WTC11 (cell line): Measurements from ENCODE around the gene ADGRF5.

Experiments used
- CREB1 ChIP-seq: sonication (generic); formaldehyde crosslinking; IDR thresholded peaks from 2 replicates; pipeline ENCODE4 v1.8.0; 2023; ENCODE audit warnings: mild to moderate bottlenecking, missing genetic modification reagents
- CTCF ChIP-seq: fragments of 200-600 bp; IDR thresholded peaks from 2 replicates; pipeline ENCODE4 v1.8.0; 2022; ENCODE audit warnings: antibody characterized with exemption
- KAT7 ChIP-seq: sonication (generic); formaldehyde crosslinking; IDR thresholded peaks from 2 replicates; pipeline ENCODE4 v1.8.1; 2023; ENCODE audit warnings: missing genetic modification reagents, mild to moderate bottlenecking, borderline replicate concordance
- NR1H2 ChIP-seq: sonication (generic); formaldehyde crosslinking; IDR thresholded peaks from 2 replicates; pipeline ENCODE4 v1.9.0; 2021; ENCODE audit warnings: mild to moderate bottlenecking, moderate library complexity, missing genetic modification reagents
- SMAD3 ChIP-seq: sonication (generic); formaldehyde crosslinking; IDR thresholded peaks from 2 replicates; pipeline ENCODE4 v1.8.0; 2022; ENCODE audit warnings: missing genetic modification reagents, mild to moderate bottlenecking, borderline replicate concordance
- USF2 ChIP-seq: sonication (generic); formaldehyde crosslinking; IDR thresholded peaks from 2 replicates; pipeline ENCODE4 v1.8.1; 2023; ENCODE audit warnings: mild to moderate bottlenecking, missing genetic modification reagents, moderate library complexity
- ZNF532 ChIP-seq: fragments of 250-450 bp; sonication (Bioruptor Pico); IDR thresholded peaks from 2 replicates; pipeline ENCODE4 v1.9.0; 2021; ENCODE audit warnings: mild to moderate bottlenecking, borderline replicate concordance
- TF ChIP-seq, protein P1 (sequence below): sonication (generic); formaldehyde crosslinking; IDR thresholded peaks from 2 replicates; pipeline ENCODE4 v1.8.0; 2023; ENCODE audit warnings: mild to moderate bottlenecking, missing genetic modification reagents
- TF ChIP-seq, protein P2 (sequence below): sonication (generic); formaldehyde crosslinking; IDR thresholded peaks from 2 replicates; pipeline ENCODE4 v1.8.1; 2022; ENCODE audit warnings: mild to moderate bottlenecking, moderate library complexity, missing genetic modification reagents
- TF ChIP-seq, protein P3 (sequence below): sonication (generic); formaldehyde crosslinking; IDR thresholded peaks from 2 replicates; pipeline ENCODE4 v1.8.1; 2022; ENCODE audit warnings: low read depth, mild to moderate bottlenecking, moderate library complexity, missing genetic modification reagents, borderline replicate concordance

DNA sequence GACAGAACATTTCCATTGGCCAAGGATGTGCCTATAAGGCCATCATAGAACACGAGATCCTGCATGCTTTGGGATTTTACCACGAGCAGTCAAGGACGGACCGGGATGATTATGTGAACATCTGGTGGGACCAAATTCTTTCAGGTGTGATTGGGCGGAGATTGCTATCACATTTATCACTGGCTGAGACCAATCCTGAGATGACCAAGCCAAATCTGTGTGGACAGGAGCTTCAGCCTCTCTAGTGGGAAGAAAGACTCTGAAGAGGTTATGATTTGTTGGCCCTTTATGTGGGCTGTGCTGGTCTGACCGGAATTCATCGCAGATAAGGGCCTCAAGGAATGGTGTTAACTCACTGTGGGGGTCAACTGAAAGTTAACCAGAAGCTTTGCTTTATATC, 102.2 kb downstream of the ADGRF5 start:
- TF ChIP-seq USF2 (CRISPR knock-in tag) (no peak), KAT7 (CRISPR knock-in tag) (no peak), CTCF (no peak), CREB1 (no peak), NR1H2 (CRISPR knock-in tag) (no peak), ZNF532 (CRISPR knock-in tag) (no peak), SMAD3 (CRISPR knock-in tag) (no peak)
- TF ChIP-seq, protein P1, sequence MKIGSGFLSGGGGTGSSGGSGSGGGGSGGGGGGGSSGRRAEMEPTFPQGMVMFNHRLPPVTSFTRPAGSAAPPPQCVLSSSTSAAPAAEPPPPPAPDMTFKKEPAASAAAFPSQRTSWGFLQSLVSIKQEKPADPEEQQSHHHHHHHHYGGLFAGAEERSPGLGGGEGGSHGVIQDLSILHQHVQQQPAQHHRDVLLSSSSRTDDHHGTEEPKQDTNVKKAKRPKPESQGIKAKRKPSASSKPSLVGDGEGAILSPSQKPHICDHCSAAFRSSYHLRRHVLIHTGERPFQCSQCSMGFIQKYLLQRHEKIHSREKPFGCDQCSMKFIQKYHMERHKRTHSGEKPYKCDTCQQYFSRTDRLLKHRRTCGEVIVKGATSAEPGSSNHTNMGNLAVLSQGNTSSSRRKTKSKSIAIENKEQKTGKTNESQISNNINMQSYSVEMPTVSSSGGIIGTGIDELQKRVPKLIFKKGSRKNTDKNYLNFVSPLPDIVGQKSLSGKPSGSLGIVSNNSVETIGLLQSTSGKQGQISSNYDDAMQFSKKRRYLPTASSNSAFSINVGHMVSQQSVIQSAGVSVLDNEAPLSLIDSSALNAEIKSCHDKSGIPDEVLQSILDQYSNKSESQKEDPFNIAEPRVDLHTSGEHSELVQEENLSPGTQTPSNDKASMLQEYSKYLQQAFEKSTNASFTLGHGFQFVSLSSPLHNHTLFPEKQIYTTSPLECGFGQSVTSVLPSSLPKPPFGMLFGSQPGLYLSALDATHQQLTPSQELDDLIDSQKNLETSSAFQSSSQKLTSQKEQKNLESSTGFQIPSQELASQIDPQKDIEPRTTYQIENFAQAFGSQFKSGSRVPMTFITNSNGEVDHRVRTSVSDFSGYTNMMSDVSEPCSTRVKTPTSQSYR (CRISPR knock-in tag) = no peak
- TF ChIP-seq, protein P2, sequence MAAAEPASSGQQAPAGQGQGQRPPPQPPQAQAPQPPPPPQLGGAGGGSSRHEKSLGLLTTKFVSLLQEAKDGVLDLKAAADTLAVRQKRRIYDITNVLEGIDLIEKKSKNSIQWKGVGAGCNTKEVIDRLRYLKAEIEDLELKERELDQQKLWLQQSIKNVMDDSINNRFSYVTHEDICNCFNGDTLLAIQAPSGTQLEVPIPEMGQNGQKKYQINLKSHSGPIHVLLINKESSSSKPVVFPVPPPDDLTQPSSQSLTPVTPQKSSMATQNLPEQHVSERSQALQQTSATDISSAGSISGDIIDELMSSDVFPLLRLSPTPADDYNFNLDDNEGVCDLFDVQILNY (CRISPR knock-in tag) = no peak
- TF ChIP-seq, protein P3, sequence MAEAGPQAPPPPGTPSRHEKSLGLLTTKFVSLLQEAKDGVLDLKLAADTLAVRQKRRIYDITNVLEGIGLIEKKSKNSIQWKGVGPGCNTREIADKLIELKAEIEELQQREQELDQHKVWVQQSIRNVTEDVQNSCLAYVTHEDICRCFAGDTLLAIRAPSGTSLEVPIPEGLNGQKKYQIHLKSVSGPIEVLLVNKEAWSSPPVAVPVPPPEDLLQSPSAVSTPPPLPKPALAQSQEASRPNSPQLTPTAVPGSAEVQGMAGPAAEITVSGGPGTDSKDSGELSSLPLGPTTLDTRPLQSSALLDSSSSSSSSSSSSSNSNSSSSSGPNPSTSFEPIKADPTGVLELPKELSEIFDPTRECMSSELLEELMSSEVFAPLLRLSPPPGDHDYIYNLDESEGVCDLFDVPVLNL = no peak
